Rectal smooth muscle tissue (tissue), 1 donor: ENCODE measurements around the gene DNAH14.

Source experiments
- H3K27ac ChIP-seq: one replicate; pipeline ENCODE4 v1.7.0; 2013; ENCODE audit warnings: low read depth, low read length, inconsistent platforms
- H3K27me3 ChIP-seq: one replicate; pipeline ENCODE4 v1.7.0; 2013; ENCODE audit warnings: low read length; ENCODE audit not compliant: control insufficient read depth, insufficient read depth
- H3K36me3 ChIP-seq: one replicate; pipeline ENCODE4 v1.7.0; 2013; ENCODE audit warnings: low read length; ENCODE audit not compliant: control insufficient read depth, insufficient read depth
- H3K4me1 ChIP-seq: one replicate; pipeline ENCODE4 v1.7.0; 2013; ENCODE audit warnings: low read length; ENCODE audit not compliant: control insufficient read depth, insufficient read depth
- H3K4me3 ChIP-seq: one replicate; pipeline ENCODE4 v1.7.0; 2013; ENCODE audit warnings: low read length
- H3K9ac ChIP-seq: one replicate; pipeline ENCODE4 v1.7.0; 2013; ENCODE audit warnings: low read length

DNAH14 gene

GRCh38 chr1:225348400-225348799 is 418.9 kb downstream of the DNAH14 start:
- Histone ChIP-seq H3K4me1 (no peaks in the 10 kb centered on the region), H3K27ac (no peak overlapping the region), H3K4me3 (no peak overlapping the region), H3K27me3 (no peaks in the 10 kb centered on the region), H3K36me3 (no peaks in the 10 kb centered on the region), H3K9ac (no peak overlapping the region)

GRCh38 chr1:225349826-225350225 is 420.4 kb downstream of the DNAH14 start:
- H3K4me3 ChIP-seq, result no peak overlapping the region
- H3K9ac ChIP-seq, result no peak overlapping the region
- H3K27ac ChIP-seq, result no peak overlapping the region
- H3K36me3 ChIP-seq, result no peaks in the 10 kb centered on the region
- no peaks in the 10 kb centered on the region for H3K4me1 ChIP-seq
- no peaks in the 10 kb centered on the region for H3K27me3 ChIP-seq

- no peak overlapping the region for H3K4me3 ChIP-seq
These were observed 421.4 kb downstream of the DNAH14 start for GRCh38 chr1:225350872-225351271.

GRCh38 chr1:225354906-225355305 is 425.4 kb downstream of the DNAH14 start:
- no peak overlapping the region for H3K9ac ChIP-seq
- H3K36me3 ChIP-seq, result no peaks in the 10 kb centered on the region
- H3K27ac ChIP-seq, result no peak overlapping the region
- H3K27me3 ChIP-seq, result no peaks in the 10 kb centered on the region
- H3K4me1 ChIP-seq, result no peaks in the 10 kb centered on the region
- no peak overlapping the region for H3K4me3 ChIP-seq

More at GRCh38 chr1:225350872-225351271, 421.4 kb downstream of the DNAH14 start:
- Histone ChIP-seq H3K9ac (no peak overlapping the region), H3K27ac (no peak overlapping the region), H3K36me3 (no peaks in the 10 kb centered on the region), H3K27me3 (no peaks in the 10 kb centered on the region), H3K4me1 (no peaks in the 10 kb centered on the region)

DNA sequence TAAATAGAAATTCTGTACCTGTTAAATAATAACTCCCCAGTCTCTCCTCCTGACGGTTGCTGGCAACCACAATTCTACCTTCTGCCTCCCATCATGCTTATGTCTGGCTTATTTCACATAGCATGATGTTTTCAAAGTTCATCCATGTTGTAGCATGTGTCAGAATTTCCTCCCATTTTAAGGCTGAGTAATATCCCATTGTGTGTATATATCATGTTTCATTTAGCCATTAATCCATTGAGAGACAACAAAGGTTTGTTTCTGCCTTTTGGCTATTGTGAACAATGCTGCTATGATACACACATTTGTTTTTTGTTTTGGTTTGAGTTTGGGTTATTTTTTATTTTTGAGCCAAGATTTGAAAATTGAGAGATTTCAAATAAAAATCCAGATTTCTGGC is 426.4 kb downstream of the DNAH14 start:
- Histone ChIP-seq H3K4me1 (no peaks in the 10 kb centered on the region), H3K27me3 (no peaks in the 10 kb centered on the region), H3K4me3 (no peak overlapping the region), H3K27ac (no peak overlapping the region), H3K9ac (no peak overlapping the region), H3K36me3 (no peaks in the 10 kb centered on the region)

- Histone ChIP-seq H3K4me3 (no peak overlapping the region), H3K4me1 (no peaks in the 10 kb centered on the region), H3K36me3 (no peaks in the 10 kb centered on the region), H3K9ac (no peak overlapping the region), H3K27ac (no peak overlapping the region), H3K27me3 (no peaks in the 10 kb centered on the region)
These were observed 430.6 kb downstream of the DNAH14 start for GRCh38 chr1:225360119-225360518.

DNA sequence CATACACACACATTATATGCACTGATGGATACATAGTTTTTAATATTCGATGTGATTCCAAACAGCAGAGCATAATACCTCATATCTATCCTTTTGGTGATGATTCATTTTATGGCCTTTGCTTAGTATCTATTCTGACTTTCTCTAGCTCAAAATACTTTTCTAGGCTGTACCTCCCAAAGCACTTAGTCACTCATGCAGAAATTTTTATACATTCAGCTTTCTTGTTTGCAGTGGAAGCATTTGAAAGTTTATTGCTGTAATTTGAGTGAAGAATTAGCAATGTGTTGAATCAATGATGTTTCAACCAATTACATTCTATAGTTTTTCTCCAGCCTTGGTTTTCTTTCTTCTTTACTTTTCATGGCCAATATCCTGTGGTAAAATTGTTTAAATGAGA is 431.7 kb downstream of the DNAH14 start:
- Histone ChIP-seq H3K4me1 (no peaks in the 10 kb centered on the region), H3K9ac (no peak overlapping the region)

GRCh38 chr1:225362805-225363204 is 433.3 kb downstream of the DNAH14 start:
- no peaks in the 10 kb centered on the region for H3K27me3 ChIP-seq
- H3K4me1 ChIP-seq, result no peaks in the 10 kb centered on the region

More for the DNA sequence above, 431.7 kb downstream of the DNAH14 start:
- H3K36me3 ChIP-seq, result no peaks in the 10 kb centered on the region
- no peak overlapping the region for H3K27ac ChIP-seq
- H3K27me3 ChIP-seq, result no peaks in the 10 kb centered on the region
- H3K4me3 ChIP-seq, result no peak overlapping the region

DNA sequence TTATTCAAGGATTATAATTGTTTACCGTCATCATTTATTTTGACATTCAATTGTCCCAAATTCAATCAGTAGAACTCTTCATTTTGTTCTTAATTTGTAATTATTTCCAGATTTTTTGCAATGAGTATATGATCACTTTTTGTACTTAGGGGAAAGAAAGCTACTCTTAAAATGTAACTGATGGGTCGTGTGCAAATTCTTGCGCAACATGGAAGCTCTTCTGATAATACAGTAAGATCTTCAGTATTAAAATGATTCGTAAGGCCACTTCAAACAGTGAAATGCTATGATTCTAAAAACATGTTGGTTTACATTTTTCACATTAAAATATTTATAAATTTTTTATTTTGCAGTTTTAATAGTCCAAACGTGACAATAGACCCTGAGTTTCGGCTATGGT is 435.0 kb downstream of the DNAH14 start:
- Histone ChIP-seq H3K4me3 (no peak overlapping the region), H3K4me1 (no peaks in the 10 kb centered on the region), H3K9ac (no peak overlapping the region), H3K36me3 (no peaks in the 10 kb centered on the region), H3K27ac (no peak overlapping the region), H3K27me3 (no peaks in the 10 kb centered on the region)

More at GRCh38 chr1:225362805-225363204, 433.3 kb downstream of the DNAH14 start:
- Histone ChIP-seq H3K9ac (no peak overlapping the region), H3K4me3 (no peak overlapping the region), H3K36me3 (no peaks in the 10 kb centered on the region), H3K27ac (no peak overlapping the region)

DNA sequence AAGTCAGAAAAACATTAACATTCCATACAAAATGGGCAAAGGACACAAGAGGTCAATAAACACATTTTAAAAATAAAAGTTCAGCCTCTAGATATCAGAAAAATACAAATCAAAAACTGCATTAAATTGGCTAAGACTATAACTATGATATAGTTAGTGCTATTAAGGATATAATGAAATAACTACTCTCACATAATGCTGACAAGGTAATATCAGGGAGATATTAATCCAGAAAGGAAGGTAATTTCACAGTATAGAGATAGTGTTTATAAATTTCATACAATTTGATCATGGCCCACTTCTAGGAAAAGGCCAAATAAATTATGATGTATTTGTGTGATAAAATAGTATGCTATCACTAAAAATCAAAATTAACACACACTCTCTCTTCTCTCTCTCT is 436.5 kb downstream of the DNAH14 start:
- no peak overlapping the region for H3K9ac ChIP-seq
- H3K36me3 ChIP-seq, result no peaks in the 10 kb centered on the region

GRCh38 chr1:225366552-225366951 is 437.1 kb downstream of the DNAH14 start:
- Histone ChIP-seq H3K27me3 (no peaks in the 10 kb centered on the region), H3K9ac (no peak overlapping the region), H3K4me3 (no peak overlapping the region), H3K36me3 (no peaks in the 10 kb centered on the region), H3K27ac (no peak overlapping the region), H3K4me1 (no peaks in the 10 kb centered on the region)

More for the DNA sequence above, 436.5 kb downstream of the DNAH14 start:
- Histone ChIP-seq H3K4me3 (no peak overlapping the region), H3K27me3 (no peaks in the 10 kb centered on the region), H3K4me1 (no peaks in the 10 kb centered on the region), H3K27ac (no peak overlapping the region)

DNA sequence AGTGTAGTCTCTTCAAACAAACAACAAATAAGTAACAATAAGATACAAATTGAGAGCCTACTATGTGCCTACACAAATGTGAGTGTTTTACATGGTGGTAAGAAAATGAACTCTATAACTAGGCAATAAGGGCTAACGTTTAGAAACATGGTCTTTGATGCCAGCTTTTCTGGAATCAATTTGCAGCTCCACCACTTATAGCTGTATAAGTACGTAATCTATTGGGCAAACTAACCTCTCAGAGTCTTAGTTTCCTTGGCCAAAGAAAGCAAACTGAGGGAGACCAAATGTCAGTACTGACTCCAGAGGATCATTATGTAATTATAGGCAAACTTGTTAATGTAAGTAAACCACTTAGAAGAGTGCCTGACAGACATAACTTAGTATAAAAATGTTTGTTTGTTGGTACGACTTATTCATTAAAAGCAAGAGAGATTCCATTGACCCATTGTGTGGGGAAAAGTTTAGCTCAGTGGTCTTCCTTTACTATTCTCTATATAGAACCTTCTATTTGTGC is 438.6 kb downstream of the DNAH14 start:
- no peaks in the 10 kb centered on the region for H3K4me1 ChIP-seq
- no peak overlapping the region for H3K27ac ChIP-seq
- H3K4me3 ChIP-seq, result no peak overlapping the region
- H3K36me3 ChIP-seq, result no peaks in the 10 kb centered on the region
- H3K9ac ChIP-seq, result no peak overlapping the region
- no peaks in the 10 kb centered on the region for H3K27me3 ChIP-seq

DNA sequence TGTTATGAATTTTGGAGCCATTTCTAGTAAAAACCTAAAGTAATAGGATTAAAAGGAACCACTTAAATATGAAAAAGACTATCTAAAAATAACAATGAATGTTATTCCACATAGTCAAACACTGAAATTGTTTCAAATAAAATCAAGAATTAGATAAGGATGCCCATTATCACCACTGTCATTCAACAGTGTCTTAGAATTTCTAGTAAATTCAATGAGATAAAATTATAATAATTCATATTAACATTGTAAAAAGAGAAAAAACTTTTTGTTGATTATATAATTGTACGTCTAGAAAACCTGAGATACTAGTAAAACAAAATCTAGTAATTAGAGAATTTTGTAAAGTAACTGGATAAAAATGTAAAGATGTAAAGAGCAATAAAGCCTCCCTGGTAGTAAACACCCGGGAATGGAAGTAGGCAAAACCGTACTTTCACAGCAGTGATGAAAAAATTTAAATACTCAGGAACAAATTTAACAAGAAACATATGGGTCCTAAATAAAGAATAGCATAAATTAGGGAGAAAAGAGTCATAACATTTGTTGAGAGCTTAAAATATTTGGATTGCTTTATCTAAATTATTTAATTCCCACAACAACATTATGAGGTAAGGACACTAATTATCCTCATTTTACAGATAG is 442.0 kb downstream of the DNAH14 start:
- Histone ChIP-seq H3K36me3 (no peaks in the 10 kb centered on the region), H3K4me1 (no peaks in the 10 kb centered on the region), H3K4me3 (no peak overlapping the region), H3K9ac (no peak overlapping the region), H3K27me3 (no peaks in the 10 kb centered on the region), H3K27ac (no peak overlapping the region)
